CD4-positive, alpha-beta T cell treated with Interleukin-15 for 4 hours (primary cell): ENCODE data around the gene NR3C1.

Experiments
- DNase-seq: peaks from one replicate; pipeline ENCODE4 v3.0.0-alpha.2; 2020; ENCODE audit warnings: low spot score

The NR3C1 gene

GRCh38 chr5:143231973-143232812 is 171.3 kb downstream of the NR3C1 start:
- no peak for DNase-seq

- no peak for DNase-seq
Measured at GRCh38 chr5:143231416-143231815, 172.1 kb downstream of the NR3C1 start.

GRCh38 chr5:143230676-143230996 is 172.8 kb downstream of the NR3C1 start:
- DNase-seq: no peak

GRCh38 chr5:143229896-143230675 is 173.4 kb downstream of the NR3C1 start:
- DNase-seq: peak; percentile 51

- DNase-seq: no peak
Measured at GRCh38 chr5:143229426-143229895, 174.0 kb downstream of the NR3C1 start.

- DNase-seq: no peak
Measured at GRCh38 chr5:143228597-143229293, 174.7 kb downstream of the NR3C1 start.
